ENCODE measurements around the gene ZNF729. TPM values are rescaled to one million over a fixed set of nuclear protein-coding genes. Genes with fewer than 3 reads are reported as not detected.

Gene ZNF729
- total RNA-seq (2014; rRNA removed; shearing (Covaris generic)) (not detected in 2 replicates), polyA plus RNA-seq (2016; fragmentation: Nextera tagmentation; extraction: Ambion mirVana) (not detected in 2 replicates)
- long read RNA-seq, result 0 reads

DNA sequence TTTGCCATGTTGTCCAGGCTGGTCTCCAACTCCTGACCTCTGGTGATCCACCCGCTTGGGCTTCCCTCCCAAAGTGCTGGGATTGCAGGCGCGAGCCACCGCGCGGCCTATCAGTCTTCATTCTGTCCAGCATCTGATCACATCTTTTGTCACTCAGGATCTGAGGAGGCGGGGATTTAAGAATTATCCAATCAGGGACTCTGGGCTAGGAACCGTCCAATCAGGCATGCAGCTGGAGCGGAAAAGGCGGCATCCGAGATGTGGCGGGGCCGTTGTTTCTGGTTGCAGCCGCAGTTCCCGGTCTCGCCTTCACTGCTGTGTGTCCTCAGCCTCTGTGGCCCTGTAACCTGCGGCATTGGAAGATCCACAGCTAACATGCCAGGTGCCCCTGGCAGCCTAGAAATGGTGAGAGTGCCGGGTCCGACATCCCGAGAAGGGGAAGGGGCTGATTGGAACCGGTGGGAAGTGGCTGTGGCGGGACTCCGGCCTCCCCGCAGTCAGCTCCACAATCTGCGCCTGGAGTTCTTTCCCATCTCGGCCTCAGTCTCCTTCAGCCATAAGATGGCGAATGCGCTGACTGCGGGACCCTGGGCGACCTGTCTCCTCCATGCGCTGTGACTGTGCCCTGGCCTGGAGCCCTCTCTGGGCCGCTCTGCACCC, at the start of gene ZNF729:
Gene ZNF729 (plus strand): TSS at position 291 of the 660 bp plus-strand sequence. CDS start 85 bp downstream, at position 376.
- H3K4me3 ChIP-seq, result no peak within 1 kb of the TSS
- TF ChIP-seq STAT1 (IDR thresholded peaks at IDR 0.05; ENCODE audit: unreplicated experiment), result no peak
- no peak for TF ChIP-seq ZNF114 (CRISPR knock-in tag; IDR thresholded peaks at IDR 0.05)
- TF ChIP-seq, protein P1, sequence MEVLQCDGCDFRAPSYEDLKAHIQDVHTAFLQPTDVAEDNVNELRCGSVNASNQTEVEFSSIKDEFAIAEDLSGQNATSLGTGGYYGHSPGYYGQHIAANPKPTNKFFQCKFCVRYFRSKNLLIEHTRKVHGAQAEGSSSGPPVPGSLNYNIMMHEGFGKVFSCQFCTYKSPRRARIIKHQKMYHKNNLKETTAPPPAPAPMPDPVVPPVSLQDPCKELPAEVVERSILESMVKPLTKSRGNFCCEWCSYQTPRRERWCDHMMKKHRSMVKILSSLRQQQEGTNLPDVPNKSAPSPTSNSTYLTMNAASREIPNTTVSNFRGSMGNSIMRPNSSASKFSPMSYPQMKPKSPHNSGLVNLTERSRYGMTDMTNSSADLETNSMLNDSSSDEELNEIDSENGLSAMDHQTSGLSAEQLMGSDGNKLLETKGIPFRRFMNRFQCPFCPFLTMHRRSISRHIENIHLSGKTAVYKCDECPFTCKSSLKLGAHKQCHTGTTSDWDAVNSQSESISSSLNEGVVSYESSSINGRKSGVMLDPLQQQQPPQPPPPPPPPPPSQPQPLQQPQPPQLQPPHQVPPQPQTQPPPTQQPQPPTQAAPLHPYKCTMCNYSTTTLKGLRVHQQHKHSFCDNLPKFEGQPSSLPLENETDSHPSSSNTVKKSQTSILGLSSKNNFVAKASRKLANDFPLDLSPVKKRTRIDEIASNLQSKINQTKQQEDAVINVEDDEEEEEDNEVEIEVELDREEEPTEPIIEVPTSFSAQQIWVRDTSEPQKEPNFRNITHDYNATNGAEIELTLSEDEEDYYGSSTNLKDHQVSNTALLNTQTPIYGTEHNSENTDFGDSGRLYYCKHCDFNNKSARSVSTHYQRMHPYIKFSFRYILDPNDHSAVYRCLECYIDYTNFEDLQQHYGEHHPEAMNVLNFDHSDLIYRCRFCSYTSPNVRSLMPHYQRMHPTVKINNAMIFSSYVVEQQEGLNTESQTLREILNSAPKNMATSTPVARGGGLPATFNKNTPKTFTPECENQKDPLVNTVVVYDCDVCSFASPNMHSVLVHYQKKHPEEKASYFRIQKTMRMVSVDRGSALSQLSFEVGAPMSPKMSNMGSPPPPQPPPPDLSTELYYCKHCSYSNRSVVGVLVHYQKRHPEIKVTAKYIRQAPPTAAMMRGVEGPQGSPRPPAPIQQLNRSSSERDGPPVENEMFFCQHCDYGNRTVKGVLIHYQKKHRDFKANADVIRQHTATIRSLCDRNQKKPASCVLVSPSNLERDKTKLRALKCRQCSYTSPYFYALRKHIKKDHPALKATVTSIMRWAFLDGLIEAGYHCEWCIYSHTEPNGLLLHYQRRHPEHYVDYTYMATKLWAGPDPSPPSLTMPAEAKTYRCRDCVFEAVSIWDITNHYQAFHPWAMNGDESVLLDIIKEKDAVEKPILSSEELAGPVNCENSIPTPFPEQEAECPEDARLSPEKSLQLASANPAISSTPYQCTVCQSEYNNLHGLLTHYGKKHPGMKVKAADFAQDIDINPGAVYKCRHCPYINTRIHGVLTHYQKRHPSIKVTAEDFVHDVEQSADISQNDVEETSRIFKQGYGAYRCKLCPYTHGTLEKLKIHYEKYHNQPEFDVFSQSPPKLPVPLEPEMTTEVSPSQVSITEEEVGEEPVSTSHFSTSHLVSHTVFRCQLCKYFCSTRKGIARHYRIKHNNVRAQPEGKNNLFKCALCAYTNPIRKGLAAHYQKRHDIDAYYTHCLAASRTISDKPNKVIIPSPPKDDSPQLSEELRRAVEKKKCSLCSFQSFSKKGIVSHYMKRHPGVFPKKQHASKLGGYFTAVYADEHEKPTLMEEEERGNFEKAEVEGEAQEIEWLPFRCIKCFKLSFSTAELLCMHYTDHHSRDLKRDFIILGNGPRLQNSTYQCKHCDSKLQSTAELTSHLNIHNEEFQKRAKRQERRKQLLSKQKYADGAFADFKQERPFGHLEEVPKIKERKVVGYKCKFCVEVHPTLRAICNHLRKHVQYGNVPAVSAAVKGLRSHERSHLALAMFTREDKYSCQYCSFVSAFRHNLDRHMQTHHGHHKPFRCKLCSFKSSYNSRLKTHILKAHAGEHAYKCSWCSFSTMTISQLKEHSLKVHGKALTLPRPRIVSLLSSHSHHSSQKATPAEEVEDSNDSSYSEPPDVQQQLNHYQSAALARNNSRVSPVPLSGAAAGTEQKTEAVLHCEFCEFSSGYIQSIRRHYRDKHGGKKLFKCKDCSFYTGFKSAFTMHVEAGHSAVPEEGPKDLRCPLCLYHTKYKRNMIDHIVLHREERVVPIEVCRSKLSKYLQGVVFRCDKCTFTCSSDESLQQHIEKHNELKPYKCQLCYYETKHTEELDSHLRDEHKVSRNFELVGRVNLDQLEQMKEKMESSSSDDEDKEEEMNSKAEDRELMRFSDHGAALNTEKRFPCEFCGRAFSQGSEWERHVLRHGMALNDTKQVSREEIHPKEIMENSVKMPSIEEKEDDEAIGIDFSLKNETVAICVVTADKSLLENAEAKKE (CRISPR knock-in tag; IDR thresholded peaks at IDR 0.05), result no peak
- TF ChIP-seq, protein P2, sequence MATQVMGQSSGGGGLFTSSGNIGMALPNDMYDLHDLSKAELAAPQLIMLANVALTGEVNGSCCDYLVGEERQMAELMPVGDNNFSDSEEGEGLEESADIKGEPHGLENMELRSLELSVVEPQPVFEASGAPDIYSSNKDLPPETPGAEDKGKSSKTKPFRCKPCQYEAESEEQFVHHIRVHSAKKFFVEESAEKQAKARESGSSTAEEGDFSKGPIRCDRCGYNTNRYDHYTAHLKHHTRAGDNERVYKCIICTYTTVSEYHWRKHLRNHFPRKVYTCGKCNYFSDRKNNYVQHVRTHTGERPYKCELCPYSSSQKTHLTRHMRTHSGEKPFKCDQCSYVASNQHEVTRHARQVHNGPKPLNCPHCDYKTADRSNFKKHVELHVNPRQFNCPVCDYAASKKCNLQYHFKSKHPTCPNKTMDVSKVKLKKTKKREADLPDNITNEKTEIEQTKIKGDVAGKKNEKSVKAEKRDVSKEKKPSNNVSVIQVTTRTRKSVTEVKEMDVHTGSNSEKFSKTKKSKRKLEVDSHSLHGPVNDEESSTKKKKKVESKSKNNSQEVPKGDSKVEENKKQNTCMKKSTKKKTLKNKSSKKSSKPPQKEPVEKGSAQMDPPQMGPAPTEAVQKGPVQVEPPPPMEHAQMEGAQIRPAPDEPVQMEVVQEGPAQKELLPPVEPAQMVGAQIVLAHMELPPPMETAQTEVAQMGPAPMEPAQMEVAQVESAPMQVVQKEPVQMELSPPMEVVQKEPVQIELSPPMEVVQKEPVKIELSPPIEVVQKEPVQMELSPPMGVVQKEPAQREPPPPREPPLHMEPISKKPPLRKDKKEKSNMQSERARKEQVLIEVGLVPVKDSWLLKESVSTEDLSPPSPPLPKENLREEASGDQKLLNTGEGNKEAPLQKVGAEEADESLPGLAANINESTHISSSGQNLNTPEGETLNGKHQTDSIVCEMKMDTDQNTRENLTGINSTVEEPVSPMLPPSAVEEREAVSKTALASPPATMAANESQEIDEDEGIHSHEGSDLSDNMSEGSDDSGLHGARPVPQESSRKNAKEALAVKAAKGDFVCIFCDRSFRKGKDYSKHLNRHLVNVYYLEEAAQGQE (IDR thresholded peaks at IDR 0.05; ENCODE audit: unreplicated experiment), result no peak
- TF ChIP-seq, protein P3, sequence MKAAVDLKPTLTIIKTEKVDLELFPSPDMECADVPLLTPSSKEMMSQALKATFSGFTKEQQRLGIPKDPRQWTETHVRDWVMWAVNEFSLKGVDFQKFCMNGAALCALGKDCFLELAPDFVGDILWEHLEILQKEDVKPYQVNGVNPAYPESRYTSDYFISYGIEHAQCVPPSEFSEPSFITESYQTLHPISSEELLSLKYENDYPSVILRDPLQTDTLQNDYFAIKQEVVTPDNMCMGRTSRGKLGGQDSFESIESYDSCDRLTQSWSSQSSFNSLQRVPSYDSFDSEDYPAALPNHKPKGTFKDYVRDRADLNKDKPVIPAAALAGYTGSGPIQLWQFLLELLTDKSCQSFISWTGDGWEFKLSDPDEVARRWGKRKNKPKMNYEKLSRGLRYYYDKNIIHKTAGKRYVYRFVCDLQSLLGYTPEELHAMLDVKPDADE (IDR thresholded peaks at IDR 0.05), result no peak
- TF ChIP-seq EZH2phosphoT487 (IDR thresholded peaks at IDR 0.05; ENCODE audit: unreplicated experiment), result no peak
- no peak for TF ChIP-seq NANOG (IDR thresholded peaks at IDR 0.05; ENCODE audit: borderline replicate concordance)
- no peak for TF ChIP-seq ZNF331 (CRISPR knock-in tag; IDR thresholded peaks at IDR 0.05; ENCODE audit: low read depth)
- TF ChIP-seq EZH2 (IDR thresholded peaks at IDR 0.05; ENCODE audit: low read depth, unreplicated experiment), result no peak
- TF ChIP-seq POLR2AphosphoS5 (IDR thresholded peaks at IDR 0.05; ENCODE audit: low read depth), result no peak
- TF ChIP-seq, protein P4, sequence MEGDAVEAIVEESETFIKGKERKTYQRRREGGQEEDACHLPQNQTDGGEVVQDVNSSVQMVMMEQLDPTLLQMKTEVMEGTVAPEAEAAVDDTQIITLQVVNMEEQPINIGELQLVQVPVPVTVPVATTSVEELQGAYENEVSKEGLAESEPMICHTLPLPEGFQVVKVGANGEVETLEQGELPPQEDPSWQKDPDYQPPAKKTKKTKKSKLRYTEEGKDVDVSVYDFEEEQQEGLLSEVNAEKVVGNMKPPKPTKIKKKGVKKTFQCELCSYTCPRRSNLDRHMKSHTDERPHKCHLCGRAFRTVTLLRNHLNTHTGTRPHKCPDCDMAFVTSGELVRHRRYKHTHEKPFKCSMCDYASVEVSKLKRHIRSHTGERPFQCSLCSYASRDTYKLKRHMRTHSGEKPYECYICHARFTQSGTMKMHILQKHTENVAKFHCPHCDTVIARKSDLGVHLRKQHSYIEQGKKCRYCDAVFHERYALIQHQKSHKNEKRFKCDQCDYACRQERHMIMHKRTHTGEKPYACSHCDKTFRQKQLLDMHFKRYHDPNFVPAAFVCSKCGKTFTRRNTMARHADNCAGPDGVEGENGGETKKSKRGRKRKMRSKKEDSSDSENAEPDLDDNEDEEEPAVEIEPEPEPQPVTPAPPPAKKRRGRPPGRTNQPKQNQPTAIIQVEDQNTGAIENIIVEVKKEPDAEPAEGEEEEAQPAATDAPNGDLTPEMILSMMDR (conservative IDR thresholded peaks at IDR 0.05; ENCODE audit: low read depth in 2 of 2), result no peak
- no peak for TF ChIP-seq CREB1 (CRISPR knock-in tag; IDR thresholded peaks at IDR 0.05; ENCODE audit: low read depth)
- no peak for TF ChIP-seq JUNB (IDR thresholded peaks at IDR 0.05; ENCODE audit: unreplicated experiment)
- no peak within 1 kb of the TSS for H3K27ac ChIP-seq (ENCODE audit: low read depth)
- H3K4me2 ChIP-seq, result no peak within 1 kb of the TSS
- Mint-ChIP-seq H3K27me3 (ENCODE audit: insufficient read depth, low read depth, poor library complexity) (peaks cover 4% of the 10 kb centered on the region), H3K27ac (no peak within 1 kb of the TSS), H3K4me1 (no peaks in the 10 kb centered on the region), H3K36me3 (ENCODE audit: low read depth) (peaks cover 43% of the 10 kb centered on the region), H3K4me3 (peak within 1 kb of the TSS; percentile 68; the same call in 2 of the 3 replicates), H3K9me3 (peaks cover 92% of the 10 kb centered on the region)
- no peaks in the 10 kb centered on the region for H3K4me1 ChIP-seq (ENCODE audit: insufficient read depth)
- no peaks in the 10 kb centered on the region for H3K27me3 ChIP-seq (ENCODE audit: insufficient read depth)
- H2AFZ ChIP-seq, result no peak within 1 kb of the TSS
- H3K36me3 ChIP-seq (ENCODE audit: insufficient read depth), result peaks cover 7% of the 10 kb centered on the region; the same call in 1 of the 2 replicates
- no peaks in the 10 kb centered on the region for H3K9me2 ChIP-seq (ENCODE audit: insufficient read depth)
- H4K20me1 ChIP-seq (replicated peaks; ENCODE audit: insufficient read depth), result no peaks in the 10 kb centered on the region
- DNase-seq (ENCODE audit: low spot score) (no peak), ATAC-seq (peak; percentile 34; the same call in 2 of the 3 replicates)
- no peaks in the 10 kb centered on the region for H3K79me2 ChIP-seq (replicated peaks; ENCODE audit: insufficient read depth)
- no peaks in the 10 kb centered on the region for H3F3A ChIP-seq (replicated peaks; ENCODE audit: low read depth)

Data from GM23338 (cell line).